ENCODE results near the gene NTM.

GRCh38 chr11:131612533-131612932 is 242.1 kb downstream of the NTM start:
- TF ChIP-seq, protein P1, sequence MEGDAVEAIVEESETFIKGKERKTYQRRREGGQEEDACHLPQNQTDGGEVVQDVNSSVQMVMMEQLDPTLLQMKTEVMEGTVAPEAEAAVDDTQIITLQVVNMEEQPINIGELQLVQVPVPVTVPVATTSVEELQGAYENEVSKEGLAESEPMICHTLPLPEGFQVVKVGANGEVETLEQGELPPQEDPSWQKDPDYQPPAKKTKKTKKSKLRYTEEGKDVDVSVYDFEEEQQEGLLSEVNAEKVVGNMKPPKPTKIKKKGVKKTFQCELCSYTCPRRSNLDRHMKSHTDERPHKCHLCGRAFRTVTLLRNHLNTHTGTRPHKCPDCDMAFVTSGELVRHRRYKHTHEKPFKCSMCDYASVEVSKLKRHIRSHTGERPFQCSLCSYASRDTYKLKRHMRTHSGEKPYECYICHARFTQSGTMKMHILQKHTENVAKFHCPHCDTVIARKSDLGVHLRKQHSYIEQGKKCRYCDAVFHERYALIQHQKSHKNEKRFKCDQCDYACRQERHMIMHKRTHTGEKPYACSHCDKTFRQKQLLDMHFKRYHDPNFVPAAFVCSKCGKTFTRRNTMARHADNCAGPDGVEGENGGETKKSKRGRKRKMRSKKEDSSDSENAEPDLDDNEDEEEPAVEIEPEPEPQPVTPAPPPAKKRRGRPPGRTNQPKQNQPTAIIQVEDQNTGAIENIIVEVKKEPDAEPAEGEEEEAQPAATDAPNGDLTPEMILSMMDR (IDR thresholded peaks at IDR 0.05) = no peak
- no peak for TF ChIP-seq ZFX (IDR thresholded peaks at IDR 0.05; ENCODE audit: borderline replicate concordance)
